Measurements from ENCODE around the gene OBSL1. TPM values are rescaled to one million over a fixed set of nuclear protein-coding genes. Genes with fewer than 3 reads are reported as not detected.
A peak's percentile ranks its signal among the peaks of the same experiment; 100 is the strongest.

OBSL1 gene
- total RNA-seq, 4 donors from 2014 or later, result 85.0 to 135 (median 98.3) TPM

DNA sequence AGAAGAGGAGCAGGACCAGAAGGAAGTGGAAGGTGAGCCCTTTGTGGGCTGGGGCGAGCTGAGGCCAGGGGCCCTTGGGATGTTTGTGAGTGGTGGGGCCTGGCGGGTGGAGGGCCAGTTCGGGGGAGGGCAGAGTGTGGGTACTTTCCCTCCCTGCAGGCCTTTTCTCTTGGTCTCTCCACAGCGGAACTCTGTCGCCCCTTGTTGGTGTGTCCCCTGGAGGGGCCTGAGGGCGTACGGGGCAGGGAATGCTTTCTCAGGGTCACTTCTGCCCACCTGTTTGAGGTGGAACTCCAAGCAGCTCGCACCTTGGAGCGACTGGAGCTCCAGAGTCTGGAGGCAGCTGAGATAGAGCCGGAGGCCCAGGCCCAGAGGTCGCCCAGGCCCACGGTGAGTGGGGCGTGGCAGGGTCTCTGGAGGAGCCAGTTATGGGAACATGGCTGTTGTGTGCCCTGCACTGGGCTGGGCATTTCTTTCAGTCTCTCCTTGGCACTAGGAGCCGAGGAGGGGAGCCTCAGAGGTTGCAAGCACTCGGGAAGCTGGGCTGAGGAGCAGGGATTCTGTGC, 37.1 kb upstream of the OBSL1 start:
- DNase-seq (ENCODE audit: low spot score in 2 of 2), result no peak
- no peaks in the 10 kb centered on the region for H3K9me3 ChIP-seq
- H3K36me3 ChIP-seq, result peaks cover 0 to 85% (median 8%) of the 10 kb centered on the region in 3 donors
- no peaks in the 10 kb centered on the region for H3K27me3 ChIP-seq
- 76 to 77% methylated on average over 15 of the region's 15 CpGs for WGBS, 2 donors
- H3K27ac ChIP-seq, result peak overlapping the region in 2 of 4 donors; percentile 67 to 80
- H3K4me1 ChIP-seq, result peaks cover 0 to 51% (median 2%) of the 10 kb centered on the region in 4 donors
- TF ChIP-seq, protein P1, sequence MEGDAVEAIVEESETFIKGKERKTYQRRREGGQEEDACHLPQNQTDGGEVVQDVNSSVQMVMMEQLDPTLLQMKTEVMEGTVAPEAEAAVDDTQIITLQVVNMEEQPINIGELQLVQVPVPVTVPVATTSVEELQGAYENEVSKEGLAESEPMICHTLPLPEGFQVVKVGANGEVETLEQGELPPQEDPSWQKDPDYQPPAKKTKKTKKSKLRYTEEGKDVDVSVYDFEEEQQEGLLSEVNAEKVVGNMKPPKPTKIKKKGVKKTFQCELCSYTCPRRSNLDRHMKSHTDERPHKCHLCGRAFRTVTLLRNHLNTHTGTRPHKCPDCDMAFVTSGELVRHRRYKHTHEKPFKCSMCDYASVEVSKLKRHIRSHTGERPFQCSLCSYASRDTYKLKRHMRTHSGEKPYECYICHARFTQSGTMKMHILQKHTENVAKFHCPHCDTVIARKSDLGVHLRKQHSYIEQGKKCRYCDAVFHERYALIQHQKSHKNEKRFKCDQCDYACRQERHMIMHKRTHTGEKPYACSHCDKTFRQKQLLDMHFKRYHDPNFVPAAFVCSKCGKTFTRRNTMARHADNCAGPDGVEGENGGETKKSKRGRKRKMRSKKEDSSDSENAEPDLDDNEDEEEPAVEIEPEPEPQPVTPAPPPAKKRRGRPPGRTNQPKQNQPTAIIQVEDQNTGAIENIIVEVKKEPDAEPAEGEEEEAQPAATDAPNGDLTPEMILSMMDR (IDR thresholded peaks at IDR 0.05), result no peak
- TF ChIP-seq POLR2A (IDR thresholded peaks at IDR 0.05) (no peak), EP300 (IDR thresholded peaks at IDR 0.05) (no peak)
- H3K4me3 ChIP-seq, result no peak overlapping the region

DNA sequence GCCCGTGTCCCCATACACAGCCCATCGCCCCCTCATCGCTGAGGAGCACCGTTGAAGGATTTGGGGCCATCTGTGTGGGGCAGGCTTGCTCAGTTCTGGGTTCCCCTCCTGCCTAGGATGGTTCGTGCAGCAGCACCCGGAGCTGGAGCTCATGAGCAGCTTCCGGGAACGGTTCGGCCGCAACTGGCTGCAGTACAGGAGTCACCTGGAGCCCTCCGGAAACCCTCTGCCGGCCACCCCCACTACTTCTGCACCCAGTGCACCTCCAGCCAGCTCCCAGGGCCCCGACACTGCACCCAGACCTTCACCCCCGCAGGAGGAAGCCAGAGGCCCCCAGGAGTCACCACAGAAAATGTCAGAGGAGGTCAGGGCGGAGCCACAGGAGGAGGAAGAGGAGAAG, 36.6 kb upstream of the OBSL1 start:
- Histone ChIP-seq H3K4me1 (peaks cover 0 to 51% (median 2%) of the 10 kb centered on the region in 4 donors), H3K27me3 (no peaks in the 10 kb centered on the region), H3K4me3 (no peak overlapping the region), H3K36me3 (peaks cover 0 to 88% (median 8%) of the 10 kb centered on the region in 3 donors), H3K27ac (peak overlapping the region in 2 of 4 donors; percentile 49 to 80), H3K9me3 (no peaks in the 10 kb centered on the region)
- 86 to 88% methylated on average over 13 to 15 of the region's 15 CpGs for WGBS, 2 donors
- TF ChIP-seq, protein P1 (IDR thresholded peaks at IDR 0.05), result no peak
- no peak for TF ChIP-seq POLR2A (IDR thresholded peaks at IDR 0.05)
- no peak for TF ChIP-seq EP300 (IDR thresholded peaks at IDR 0.05)
- no peak for DNase-seq (ENCODE audit: low spot score in 2 of 2)

DNA sequence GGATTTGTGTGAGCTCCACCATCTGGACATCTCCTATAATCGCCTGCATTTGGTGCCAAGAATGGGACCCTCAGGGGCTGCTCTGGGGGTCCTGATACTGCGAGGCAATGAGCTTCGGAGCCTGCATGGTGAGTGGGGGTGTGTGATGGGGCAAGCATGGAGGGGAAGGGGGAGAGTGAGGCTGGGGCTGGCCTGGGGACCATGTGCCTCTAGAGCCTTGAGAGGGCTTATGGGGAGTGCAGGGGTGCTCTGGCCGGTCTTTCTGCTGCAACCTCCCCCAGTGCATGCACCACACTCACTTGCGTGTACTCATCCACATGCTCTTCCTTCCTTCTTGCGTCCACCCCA, 34.2 kb upstream of the OBSL1 start:
- H3K27me3 ChIP-seq, result no peaks in the 10 kb centered on the region
- peak overlapping the region in 1 of 4 donors; percentile 32 for H3K4me3 ChIP-seq
- 35 to 59% methylated on average over 4 to 6 of the region's 6 CpGs for WGBS, 2 donors
- peak overlapping the region; percentile 18 to 88 (median 64) for H3K27ac ChIP-seq
- no peaks in the 10 kb centered on the region for H3K9me3 ChIP-seq
- H3K36me3 ChIP-seq, result peaks cover 0 to 85% (median 8%) of the 10 kb centered on the region in 3 donors
- H3K4me1 ChIP-seq, result peaks cover 0 to 51% (median 2%) of the 10 kb centered on the region in 4 donors
- no peak for DNase-seq (ENCODE audit: low spot score in 2 of 2)
- TF ChIP-seq, protein P1 (IDR thresholded peaks at IDR 0.05), result no peak
- TF ChIP-seq POLR2A (IDR thresholded peaks at IDR 0.05), result no peak
- TF ChIP-seq EP300 (IDR thresholded peaks at IDR 0.05), result no peak

DNA sequence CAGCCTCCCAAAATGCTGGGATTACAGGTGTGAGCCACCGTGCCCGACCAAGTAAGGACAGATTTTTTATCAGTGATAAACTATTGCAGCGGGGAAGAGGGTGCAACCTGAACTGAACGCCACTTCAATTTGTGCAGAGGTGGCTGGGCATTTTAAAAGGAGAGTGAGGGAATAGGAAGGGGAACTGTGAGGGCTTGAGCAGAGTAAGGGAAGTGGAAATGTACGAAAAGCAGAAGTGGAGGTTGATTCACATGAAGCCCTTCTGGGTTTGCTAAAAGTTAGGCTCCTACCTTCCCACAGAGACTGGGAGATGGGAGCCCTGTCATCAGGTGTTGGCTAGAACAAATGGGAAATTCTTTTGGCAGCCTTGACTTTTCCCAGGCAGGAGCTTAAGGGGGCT, 32.4 kb upstream of the OBSL1 start:
- peaks cover 0 to 67% (median 8%) of the 10 kb centered on the region in 3 donors for H3K36me3 ChIP-seq
- TF ChIP-seq POLR2A (IDR thresholded peaks at IDR 0.05) (no peak), EP300 (IDR thresholded peaks at IDR 0.05) (no peak)
- TF ChIP-seq, protein P1 (IDR thresholded peaks at IDR 0.05), result no peak
- no peaks in the 10 kb centered on the region for H3K9me3 ChIP-seq
- no peak overlapping the region for H3K4me3 ChIP-seq
- peak overlapping the region in 2 of 4 donors; percentile 83 to 88 for H3K27ac ChIP-seq
- H3K27me3 ChIP-seq, result no peaks in the 10 kb centered on the region
- H3K4me1 ChIP-seq, result peaks cover 0 to 47% (median 2%) of the 10 kb centered on the region in 4 donors
- no peak for DNase-seq (ENCODE audit: low spot score in 2 of 2)
- WGBS, 2 donors, result 80 to 89% methylated on average over 5 of the region's 5 CpGs

DNA sequence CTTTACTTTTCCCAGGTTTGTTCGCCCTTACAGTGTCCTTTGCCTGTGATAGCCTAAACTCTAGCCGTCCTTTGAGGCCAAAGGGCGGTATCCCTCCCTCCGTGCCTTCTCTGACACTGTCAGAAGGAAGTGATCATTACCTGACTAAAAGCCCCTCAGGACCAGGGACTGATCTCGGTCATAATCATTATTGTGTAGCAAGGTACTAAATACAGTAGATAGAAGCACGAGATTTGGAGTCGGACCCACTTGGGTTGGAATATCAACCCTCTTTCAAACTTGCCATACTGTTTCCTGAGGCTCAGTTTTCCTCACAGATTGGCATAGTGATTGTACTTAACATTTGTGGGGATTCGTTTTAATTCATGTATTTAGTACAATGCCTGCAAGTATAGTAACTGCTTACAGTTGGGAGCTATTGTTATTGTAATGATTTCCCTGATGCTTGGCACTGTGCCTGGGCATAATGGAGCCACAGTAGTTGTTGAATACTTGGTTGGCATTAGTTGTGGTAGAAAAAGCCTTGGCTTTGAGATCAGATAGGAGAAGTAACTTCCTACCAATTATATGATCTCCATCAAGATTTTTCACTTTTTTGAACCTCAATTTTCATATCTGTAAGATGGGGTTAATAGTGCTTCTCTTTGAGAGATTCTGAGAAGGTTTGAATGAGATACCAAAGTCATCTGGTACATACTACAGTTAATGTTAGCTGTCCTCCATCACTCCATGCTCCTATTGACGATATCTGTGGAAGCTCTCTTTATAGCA, 27.2 kb upstream of the OBSL1 start:
- H3K9me3 ChIP-seq, result no peaks in the 10 kb centered on the region
- no peaks in the 10 kb centered on the region for H3K27me3 ChIP-seq
- peak overlapping the region; percentile 81 to 95 (median 90) for H3K27ac ChIP-seq
- H3K36me3 ChIP-seq, result peaks cover 0 to 26% (median 0%) of the 10 kb centered on the region in 3 donors
- TF ChIP-seq POLR2A (IDR thresholded peaks at IDR 0.05) (no peak), EP300 (IDR thresholded peaks at IDR 0.05) (no peak)
- TF ChIP-seq, protein P1 (IDR thresholded peaks at IDR 0.05), result no peak
- H3K4me1 ChIP-seq, result peaks cover 0 to 34% (median 10%) of the 10 kb centered on the region in 4 donors
- peak overlapping the region; percentile 55 to 73 (median 66) for H3K4me3 ChIP-seq
- 22 to 26% methylated on average over 9 of the region's 9 CpGs for WGBS, 2 donors
- no peak for DNase-seq (ENCODE audit: low spot score in 2 of 2)

Measured in tibial nerve (tissue), 4 donors.